GM12878 (cell line): ENCODE measurements around the gene MYCN. TPM values are rescaled to one million over a fixed set of nuclear protein-coding genes. Genes with fewer than 3 reads are reported as not detected.
"Not testable (repeated sequence)": the region's sequence is repeated elsewhere in the genome, so short reads cannot be mapped to it uniquely, and the experiment has no call there.

Experiments
- ATAC-seq: fragments of 200-7000 bp; cut with Tn5 transposase; 3 replicates; pipeline ENCODE4 v1.9.1; 2020; ENCODE audit warnings: mild to moderate bottlenecking, moderate library complexity
- BruUV-seq: library from RNA; stranded (reverse); fragments of 400-500 nt; replicated peaks from 2 replicates; lab custom pipeline; 2021; lab: Mats Ljungman, UMichigan
- CTCF ChIA-PET: fragments of 300-600 bp; sonication (Branson Sonifier 250); formaldehyde crosslinking; extraction: SDS; loops from one replicate; lab custom pipeline; 2021; ENCODE audit warnings: inconsistent platforms; lab: Yijun Ruan, JAX
- POLR2A ChIA-PET: fragments of 350-600 bp; formaldehyde crosslinking; extraction: SDS; loops from one replicate; lab custom pipeline; 2021; ENCODE audit warnings: inconsistent platforms; lab: Charles Lee
- RAD21 ChIA-PET: fragments of 300-600 bp; sonication (Branson Sonifier 250); formaldehyde crosslinking; loops from one replicate; lab custom pipeline; 2023; ENCODE audit warnings: antibody characterized with exemption; ENCODE audit not compliant: unreplicated experiment; lab: Charles Lee
- SMC1A ChIA-PET: fragments of 300-600 bp; sonication (Branson Sonifier 250); formaldehyde crosslinking; loops from one replicate; lab custom pipeline; 2023; ENCODE audit not compliant: unreplicated experiment, uncharacterized antibody; lab: Charles Lee
- DNase-seq: peaks from one replicate; pipeline ENCODE4 v3.0.0-alpha.2; 2011; ENCODE audit warnings: low read depth, low spot score
- FAIRE-seq: peaks from 3 replicates; lab custom pipeline; 2011; peaks lifted over from hg19 to GRCh38; lab: Jason Lieb, UNC
- H2AFZ ChIP-seq: 2 replicates; pipeline ENCODE4 v1.6.0; 2011; ENCODE audit warnings: low read depth, low read length, control low read depth; ENCODE audit not compliant: control insufficient read depth
- H3K27ac ChIP-seq: 2 replicates; pipeline ENCODE4 v1.5.1; 2011; ENCODE audit warnings: control low read depth; ENCODE audit not compliant: control insufficient read depth, insufficient read depth
- H3K27me3 ChIP-seq, 2 experiments: replicated peaks in 1 of 2; 2 replicates each; pipeline versions ENCODE4 v1.6.0 to v1.6.1; 2011; ENCODE audit warnings: low read length in 1 of 2; ENCODE audit not compliant: control insufficient read depth in 2 of 2, insufficient read depth in 2 of 2
- H3K36me3 ChIP-seq, 2 experiments: 2 replicates each; pipeline ENCODE4 v1.5.1; 2011; ENCODE audit warnings: low read length in 1 of 2; ENCODE audit not compliant: control insufficient read depth in 2 of 2, insufficient read depth in 2 of 2
- H3K4me1 ChIP-seq: 2 replicates; pipeline ENCODE4 v1.6.1; 2011; ENCODE audit warnings: mild to moderate bottlenecking, low read length, moderate library complexity, mixed read lengths; ENCODE audit not compliant: control insufficient read depth, insufficient read depth
- H3K4me2 ChIP-seq: 2 replicates; pipeline ENCODE4 v1.6.0; 2011; ENCODE audit warnings: control low read depth; ENCODE audit not compliant: control insufficient read depth, insufficient read depth
- H3K4me3 ChIP-seq: fragments of 200-600 bp; sonication (generic); 2 replicates; pipeline ENCODE4 v1.5.1; 2016
- H3K79me2 ChIP-seq: 2 replicates; pipeline ENCODE4 v1.6.0; 2011; ENCODE audit warnings: low read length; ENCODE audit not compliant: control insufficient read depth, insufficient read depth
- H3K9ac ChIP-seq: 2 replicates; pipeline ENCODE4 v1.8.0; 2011; ENCODE audit warnings: low read length, control low read depth, mixed read lengths; ENCODE audit not compliant: control insufficient read depth, insufficient read depth
- H3K9me3 ChIP-seq: replicated peaks from 3 replicates; pipeline ENCODE4 v1.5.1; 2011; ENCODE audit warnings: mild to moderate bottlenecking, low read length; ENCODE audit not compliant: control insufficient read depth, insufficient read depth
- H4K20me1 ChIP-seq: 2 replicates; pipeline ENCODE4 v1.6.0; 2011; ENCODE audit not compliant: control insufficient read depth, insufficient read depth
- BCL3 ChIP-seq: IDR thresholded peaks from 2 replicates; pipeline ENCODE4 v1.6.1; 2011; ENCODE audit warnings: borderline replicate concordance, low read depth, mild to moderate bottlenecking, moderate library complexity, low read length; ENCODE audit not compliant: insufficient read depth, poor library complexity, severe bottlenecking
- ESRRA ChIP-seq: IDR thresholded peaks from 2 replicates; pipeline ENCODE4 v1.6.1; 2012; ENCODE audit warnings: mild to moderate bottlenecking, low read length, improper control_type of control experiment
- GATAD2B ChIP-seq: fragments of 450-650 bp; conservative IDR thresholded peaks from 2 replicates; pipeline ENCODE4 v1.6.1; 2017; ENCODE audit warnings: low read depth, mild to moderate bottlenecking, moderate library complexity
- HDGF ChIP-seq: fragments of 450-650 bp; IDR thresholded peaks from 2 replicates; pipeline ENCODE4 v1.6.1; 2016; ENCODE audit warnings: antibody characterized with exemption
- MXI1 ChIP-seq: fragments of 150-350 bp; IDR thresholded peaks from 2 replicates; pipeline ENCODE4 v1.6.1; 2011; ENCODE audit warnings: low read depth, mild to moderate bottlenecking, inconsistent platforms, low read length, improper control_type of control experiment
- NBN ChIP-seq: fragments of 450-650 bp; IDR thresholded peaks from 2 replicates; pipeline ENCODE4 v1.6.1; 2016
- POLR2AphosphoS2 ChIP-seq: IDR thresholded peaks from 2 replicates; pipeline ENCODE4 v1.6.1; 2011; ENCODE audit warnings: low read depth, mild to moderate bottlenecking, low read length, improper control_type of control experiment, moderate library complexity
- ZNF207 ChIP-seq: fragments of 450-650 bp; IDR thresholded peaks from 2 replicates; pipeline ENCODE4 v1.6.1; 2014; ENCODE audit warnings: antibody characterized with exemption, mild to moderate bottlenecking, borderline replicate concordance
- ZNF217 ChIP-seq: fragments of 450-650 bp; IDR thresholded peaks from 2 replicates; pipeline ENCODE4 v1.6.1; 2017; ENCODE audit warnings: antibody characterized with exemption, mild to moderate bottlenecking
- WGBS: methylation state at CpG from one replicate; pipeline ENCODE4 v1.1.6; 2016; ENCODE audit warnings: low lambda C conversion rate; ENCODE audit not compliant: insufficient replicate concordance, insufficient coverage; ENCODE audit errors: missing lambda C conversion rate; 5-methylcytosine and 5-hydroxymethylcytosine counted together
- in situ Hi-C: fragments of 300-500 bp; cut with MboI; formaldehyde crosslinking; loops from 9 replicates; pipeline ENCODE4 v1.14.3; 2018; ENCODE audit warnings: mixed read lengths
- intact Hi-C: fragments of 100-400 bp; cut with micrococcal nuclease; formaldehyde crosslinking; loops from one replicate; pipeline ENCODE4 v1.14.2; 2022; ENCODE audit not compliant: unreplicated experiment
- polyA plus RNA-seq, 11 experiments: library from polyadenylated mRNA; depleted of rRNA in 4 of 11; unstranded in 6 of 11; stranded (reverse) in 5 of 11; fragments of >200 nt; fragmentation: Nextera tagmentation in 4 of 11; fragmentation: Illumina TruSeq in 1 of 11; extraction: Ambion mirVana in 4 of 11; extraction: Trizol in 1 of 11; gene quantifications; 1 replicate in 1 of 11; 2 replicates in 10 of 11; pipeline versions ENCODE4 v1.2.1 to v1.2.3, GENCODE V29; 2011 to 2016; ENCODE audit warnings: inconsistent platforms in 2 of 11, missing spikeins in 2 of 11, low read depth in 1 of 11
- total RNA-seq, 4 experiments: library from RNA; depleted of rRNA in 3 of 4; stranded (reverse); fragments of >200 nt in 3 of 4; fragmentation: Illumina TruSeq in 1 of 4; extraction: Trizol in 1 of 4; gene quantifications; 2 replicates each; pipeline versions ENCODE4 v1.2.1 to v1.2.3, GENCODE V29; 2013 to 2021

Gene MYCN
- total and polyA plus RNA-seq, 10 of the 15 experiments (the other 5 are each of a cell fraction or from before 2014, with no cell fraction given): not detected

DNA sequence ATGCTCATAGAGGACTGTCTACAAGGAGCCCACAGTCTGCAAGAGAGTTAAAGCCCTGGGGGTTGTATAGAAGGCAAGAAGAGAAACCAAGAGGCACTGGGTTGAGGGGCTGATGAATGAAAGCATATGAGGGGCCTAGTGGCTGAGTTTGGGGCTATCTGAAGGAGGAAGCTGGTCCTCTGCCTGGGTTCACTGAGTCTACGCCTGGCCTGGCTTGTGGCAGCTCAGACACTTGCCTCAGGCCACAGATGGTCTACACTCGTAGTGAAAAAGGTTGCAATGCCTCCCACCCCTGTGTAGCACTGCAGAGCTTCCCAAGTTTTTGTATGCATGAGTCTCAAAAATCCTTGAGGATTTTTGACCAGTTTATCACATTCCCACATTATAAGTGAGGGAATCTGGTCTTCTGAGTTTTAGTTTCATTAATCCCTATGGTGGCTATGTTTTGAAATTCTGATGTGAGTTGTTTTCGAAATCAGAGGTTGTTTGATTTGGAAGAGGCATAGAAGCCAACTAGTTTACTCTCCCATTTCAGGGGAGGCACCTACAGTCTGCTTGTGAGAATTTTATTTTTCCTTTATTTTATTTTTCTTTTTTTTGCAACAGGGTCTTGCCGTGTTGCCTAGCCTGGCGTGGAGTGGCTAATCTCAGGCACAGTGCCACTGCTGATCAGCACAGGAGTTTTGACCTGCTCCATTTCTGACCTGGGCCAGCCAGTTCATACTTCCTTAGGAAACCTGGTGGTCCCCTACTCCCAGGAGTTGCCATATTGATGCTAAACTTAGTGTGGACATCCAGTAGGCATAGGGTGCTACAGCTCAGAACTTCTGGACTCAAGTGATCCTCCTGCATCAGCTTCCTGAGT, 10.0 kb downstream of the MYCN start:
- 18% methylated on average over 5 of the region's 5 CpGs for WGBS
- TF ChIP-seq MXI1: no peak
- TF ChIP-seq POLR2AphosphoS2: no peak
- no peak for TF ChIP-seq BCL3
- TF ChIP-seq NBN: no peak
- no peak for TF ChIP-seq ESRRA
- TF ChIP-seq ZNF207: no peak
- no peak for TF ChIP-seq ZNF217
- no peak for TF ChIP-seq HDGF
- TF ChIP-seq GATAD2B: no peak
- POLR2A ChIA-PET: no interaction called here

GRCh38 chr2:15951936-15952335, 11.6 kb downstream of the MYCN start:
- DNase-seq, H3K4me1 ChIP-seq, BruUV-seq, H3K27ac ChIP-seq, ATAC-seq, H3K9ac ChIP-seq, H3K4me2 ChIP-seq, H3K36me3 ChIP-seq, H2AFZ ChIP-seq, H3K27me3 ChIP-seq, FAIRE-seq, in situ Hi-C loops, intact Hi-C loops, H4K20me1 ChIP-seq, H3K79me2 ChIP-seq, RAD21 ChIA-PET, SMC1A ChIA-PET, CTCF ChIA-PET, POLR2A ChIA-PET, H3K4me3 ChIP-seq, H3K9me3 ChIP-seq: not testable (repeated sequence)
- WGBS: 51% methylated on average over 11 of the region's 11 CpGs

More for the DNA sequence above, 10.0 kb downstream of the MYCN start:
- FAIRE-seq (no peak), ATAC-seq (no peak), DNase-seq (no peak)
- no peaks in the 10 kb centered on the region for H3K79me2 ChIP-seq
- intact Hi-C loops: no loop called here
- ChIA-PET RAD21 (no interaction called here), SMC1A (no interaction called here), CTCF (no interaction called here)
- no peak overlapping the region for H2AFZ ChIP-seq
- no peaks in the 10 kb centered on the region for H3K9me3 ChIP-seq
- H4K20me1 ChIP-seq: no peaks in the 10 kb centered on the region
- no peak overlapping the region for H3K4me2 ChIP-seq
- no peaks in the 10 kb centered on the region for H3K4me1 ChIP-seq
- in situ Hi-C loops: no loop called here
- H3K36me3 ChIP-seq: no peaks in the 10 kb centered on the region
- no peak overlapping the region for H3K9ac ChIP-seq
- no TSS peak for BruUV-seq
- H3K27me3 ChIP-seq: peaks cover 0 to 2% of the 10 kb centered on the region in 2 experiments; a peak in 3 of 4 replicates
- no peak overlapping the region for H3K4me3 ChIP-seq
- no peak overlapping the region for H3K27ac ChIP-seq
